Measurements from ENCODE around the gene COA1. TPM values are rescaled to one million over a fixed set of nuclear protein-coding genes. Genes with fewer than 3 reads are reported as not detected.

The COA1 gene
- total RNA-seq, 1 experiment from 2014 or later: 65.5 TPM

DNA sequence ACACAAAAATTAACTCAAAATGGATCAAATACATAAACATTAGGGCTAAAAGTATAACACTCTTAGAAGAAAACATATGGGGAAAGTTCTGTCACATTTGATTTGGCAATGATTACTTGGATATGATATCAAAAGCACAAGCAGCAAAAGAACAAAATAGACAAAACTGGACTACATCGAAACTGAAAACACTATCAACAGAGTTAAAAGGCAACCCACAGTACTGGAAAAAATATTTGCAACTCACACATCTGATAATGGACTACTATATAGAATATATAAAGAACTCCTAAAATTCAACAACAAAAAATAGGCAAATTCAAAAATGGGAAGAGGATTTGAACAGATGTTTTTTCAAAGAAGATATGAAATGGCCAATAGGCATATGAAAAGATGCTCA is 51.0 kb downstream of the COA1 start:
- TF ChIP-seq POLR2AphosphoS5 (IDR thresholded peaks at IDR 0.05; ENCODE audit: low read depth, low read length): no peak
- TF ChIP-seq CTCF (IDR thresholded peaks at IDR 0.05): no peak
- BruUV-seq (replicated peaks): no TSS peak
- peaks cover 15% of the 10 kb centered on the region; the same call in 1 of the 2 replicates for H3K9me3 ChIP-seq (ENCODE audit: control insufficient read depth, insufficient read depth, low read depth, low read length)
- in situ Hi-C loops (cut with HindIII; ENCODE audit: low pct_unique_long_range_greater_than_20kb, low sequenced_read_pairs): no loop called here
- no peak overlapping the region for H3K4me3 ChIP-seq (ENCODE audit: low read depth in 2 of 2, low read length in 2 of 2)
- H3K27me3 ChIP-seq (ENCODE audit: control insufficient read depth, insufficient read depth, low read length): no peaks in the 10 kb centered on the region
- DNase-seq (ENCODE audit: low read depth, low spot score) (no peak), ATAC-seq (no peak)
- intact Hi-C loops (cut with micrococcal nuclease; ENCODE audit: unreplicated experiment): no loop called here
- no peaks in the 10 kb centered on the region for H3K36me3 ChIP-seq (ENCODE audit: control insufficient read depth, insufficient read depth, low read length)
- no peaks in the 10 kb centered on the region for H3K4me1 ChIP-seq (ENCODE audit: control insufficient read depth, insufficient read depth, low read length)
- POLR2A ChIA-PET: no interaction called here
- CTCF ChIA-PET: no interaction called here
- no peak overlapping the region for H3K27ac ChIP-seq (ENCODE audit: low read length)

- no peaks in the 10 kb centered on the region for H3K36me3 ChIP-seq (ENCODE audit: control insufficient read depth, insufficient read depth, low read length)
- POLR2A ChIA-PET: interaction anchor here (0.7 kb wide), 1 partner anchor 89 kb away, joined by 3 read pairs; no protein-coding TSS in a partner anchor
- no peak overlapping the region for H3K4me3 ChIP-seq (ENCODE audit: low read depth in 2 of 2, low read length in 2 of 2)
- H3K27ac ChIP-seq (ENCODE audit: low read length): no peak overlapping the region
- TF ChIP-seq TCF7L2 (IDR thresholded peaks at IDR 0.05; ENCODE audit: low read depth, low read length): no peak
- TF ChIP-seq CTCF (IDR thresholded peaks at IDR 0.05): no peak
- no peak for TF ChIP-seq SIN3A (IDR thresholded peaks at IDR 0.05; ENCODE audit: borderline replicate concordance, insufficient read depth, low read depth, low read length)
- no peak for TF ChIP-seq POLR2AphosphoS5 (IDR thresholded peaks at IDR 0.05; ENCODE audit: low read depth, low read length)
- TF ChIP-seq, protein P1, sequence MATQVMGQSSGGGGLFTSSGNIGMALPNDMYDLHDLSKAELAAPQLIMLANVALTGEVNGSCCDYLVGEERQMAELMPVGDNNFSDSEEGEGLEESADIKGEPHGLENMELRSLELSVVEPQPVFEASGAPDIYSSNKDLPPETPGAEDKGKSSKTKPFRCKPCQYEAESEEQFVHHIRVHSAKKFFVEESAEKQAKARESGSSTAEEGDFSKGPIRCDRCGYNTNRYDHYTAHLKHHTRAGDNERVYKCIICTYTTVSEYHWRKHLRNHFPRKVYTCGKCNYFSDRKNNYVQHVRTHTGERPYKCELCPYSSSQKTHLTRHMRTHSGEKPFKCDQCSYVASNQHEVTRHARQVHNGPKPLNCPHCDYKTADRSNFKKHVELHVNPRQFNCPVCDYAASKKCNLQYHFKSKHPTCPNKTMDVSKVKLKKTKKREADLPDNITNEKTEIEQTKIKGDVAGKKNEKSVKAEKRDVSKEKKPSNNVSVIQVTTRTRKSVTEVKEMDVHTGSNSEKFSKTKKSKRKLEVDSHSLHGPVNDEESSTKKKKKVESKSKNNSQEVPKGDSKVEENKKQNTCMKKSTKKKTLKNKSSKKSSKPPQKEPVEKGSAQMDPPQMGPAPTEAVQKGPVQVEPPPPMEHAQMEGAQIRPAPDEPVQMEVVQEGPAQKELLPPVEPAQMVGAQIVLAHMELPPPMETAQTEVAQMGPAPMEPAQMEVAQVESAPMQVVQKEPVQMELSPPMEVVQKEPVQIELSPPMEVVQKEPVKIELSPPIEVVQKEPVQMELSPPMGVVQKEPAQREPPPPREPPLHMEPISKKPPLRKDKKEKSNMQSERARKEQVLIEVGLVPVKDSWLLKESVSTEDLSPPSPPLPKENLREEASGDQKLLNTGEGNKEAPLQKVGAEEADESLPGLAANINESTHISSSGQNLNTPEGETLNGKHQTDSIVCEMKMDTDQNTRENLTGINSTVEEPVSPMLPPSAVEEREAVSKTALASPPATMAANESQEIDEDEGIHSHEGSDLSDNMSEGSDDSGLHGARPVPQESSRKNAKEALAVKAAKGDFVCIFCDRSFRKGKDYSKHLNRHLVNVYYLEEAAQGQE (IDR thresholded peaks at IDR 0.05; ENCODE audit: insufficient read depth in 1 of 2, low read depth in 2 of 2, low read length in 1 of 2): no peak
- H3K9me3 ChIP-seq (ENCODE audit: control insufficient read depth, insufficient read depth, low read depth, low read length): peaks cover 15% of the 10 kb centered on the region; the same call in 1 of the 2 replicates
- intact Hi-C loops (cut with micrococcal nuclease; ENCODE audit: unreplicated experiment): no loop called here
- H3K4me1 ChIP-seq (ENCODE audit: control insufficient read depth, insufficient read depth, low read length): no peaks in the 10 kb centered on the region
- no peaks in the 10 kb centered on the region for H3K27me3 ChIP-seq (ENCODE audit: control insufficient read depth, insufficient read depth, low read length)
- BruUV-seq (replicated peaks): no TSS peak
- CTCF ChIA-PET: no interaction called here
- ATAC-seq (no peak), DNase-seq (ENCODE audit: low read depth, low spot score) (no peak)
- in situ Hi-C loops (cut with HindIII; ENCODE audit: low pct_unique_long_range_greater_than_20kb, low sequenced_read_pairs): no loop called here
These were observed 51.5 kb downstream of the COA1 start for GRCh38 chr7:43677864-43678263.
